GM10847 (cell line): ENCODE results near the gene RPL29.

Source experiments
- POLR2A ChIP-seq: IDR thresholded peaks from 2 replicates; pipeline ENCODE4 v1.6.1; 2011; ENCODE audit not compliant: insufficient read length; ENCODE audit errors: extremely low read depth

The RPL29 gene

GRCh38 chr3:52015438-52016228, 19.9 kb upstream of the RPL29 start:
- TF ChIP-seq POLR2A = no peak

GRCh38 chr3:52014613-52015012, 18.9 kb upstream of the RPL29 start:
- TF ChIP-seq POLR2A = no peak

GRCh38 chr3:52013802-52014598, 18.3 kb upstream of the RPL29 start:
- TF ChIP-seq POLR2A = no peak

GRCh38 chr3:52012699-52013098, 17.0 kb upstream of the RPL29 start:
- no peak for TF ChIP-seq POLR2A

- no peak for TF ChIP-seq POLR2A
Measured at GRCh38 chr3:52010431-52010830, 14.7 kb upstream of the RPL29 start.

- TF ChIP-seq POLR2A = no peak
Measured at GRCh38 chr3:52007291-52007690, 11.6 kb upstream of the RPL29 start.

- no peak for TF ChIP-seq POLR2A
Measured at GRCh38 chr3:52006820-52007133, 11.1 kb upstream of the RPL29 start.

GRCh38 chr3:52006017-52006819, 10.5 kb upstream of the RPL29 start:
- no peak for TF ChIP-seq POLR2A

GRCh38 chr3:52005571-52005986, 9.9 kb upstream of the RPL29 start:
- no peak for TF ChIP-seq POLR2A

- TF ChIP-seq POLR2A = no peak
Measured at GRCh38 chr3:52004906-52005395, 9.3 kb upstream of the RPL29 start.

GRCh38 chr3:52004163-52004787, 8.6 kb upstream of the RPL29 start:
- no peak for TF ChIP-seq POLR2A

- no peak for TF ChIP-seq POLR2A
Measured at GRCh38 chr3:52002748-52003147, 7.1 kb upstream of the RPL29 start.

GRCh38 chr3:52001443-52001974, 5.8 kb upstream of the RPL29 start:
- no peak for TF ChIP-seq POLR2A

- TF ChIP-seq POLR2A = no peak
Measured at GRCh38 chr3:51999846-52000245, 4.2 kb upstream of the RPL29 start.

GRCh38 chr3:51998774-51999173, 3.1 kb upstream of the RPL29 start:
- TF ChIP-seq POLR2A = no peak

- no peak for TF ChIP-seq POLR2A
Measured at GRCh38 chr3:51997935-51998596, 2.4 kb upstream of the RPL29 start.
